Tibial nerve (tissue), 3 donors: ENCODE results near the gene CNDP1.

ENCODE experiments used
- POLR2A ChIP-seq, 2 donors: fragments of 450-650 bp; IDR thresholded peaks; one replicate each; pipeline ENCODE4 v1.6.1; 2017; ENCODE audit warnings: antibody characterized with exemption in 2 of 2, mild to moderate bottlenecking in 2 of 2, moderate library complexity in 2 of 2
- TF ChIP-seq, protein P1 (sequence below), 5 experiments: fragments of 200-600 bp in 3 of 5; fragments of 450-650 bp in 2 of 5; sonication (generic) in 3 of 5; IDR thresholded peaks; one replicate each; pipeline ENCODE4 v1.5.1; 2016 to 2019; ENCODE audit warnings: antibody characterized with exemption in 5 of 5, mild to moderate bottlenecking in 3 of 5, moderate library complexity in 2 of 5

DNA sequence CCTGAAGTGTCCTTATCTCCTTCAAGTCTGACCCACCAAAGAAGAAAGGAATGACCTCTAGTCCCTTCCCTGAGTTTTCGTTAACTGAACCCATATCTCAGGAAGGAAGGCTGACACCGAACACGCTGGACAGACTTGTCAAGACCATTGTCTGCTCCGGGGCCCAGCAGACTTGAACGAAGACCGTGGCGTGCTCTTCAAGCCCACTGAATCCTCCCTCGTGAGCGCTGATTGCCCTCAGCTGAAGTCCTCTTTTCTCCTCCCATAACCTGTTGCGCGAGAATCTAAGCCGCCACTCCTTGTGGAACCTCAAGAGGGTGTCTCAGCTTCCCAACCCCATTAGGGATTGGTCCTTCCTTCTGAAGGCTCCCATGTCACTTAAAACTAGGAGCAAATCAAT lies 634 bp upstream of the CNDP1 start:
- TF ChIP-seq POLR2A (IDR thresholded peaks at IDR 0.05): no peak
- TF ChIP-seq, protein P1, sequence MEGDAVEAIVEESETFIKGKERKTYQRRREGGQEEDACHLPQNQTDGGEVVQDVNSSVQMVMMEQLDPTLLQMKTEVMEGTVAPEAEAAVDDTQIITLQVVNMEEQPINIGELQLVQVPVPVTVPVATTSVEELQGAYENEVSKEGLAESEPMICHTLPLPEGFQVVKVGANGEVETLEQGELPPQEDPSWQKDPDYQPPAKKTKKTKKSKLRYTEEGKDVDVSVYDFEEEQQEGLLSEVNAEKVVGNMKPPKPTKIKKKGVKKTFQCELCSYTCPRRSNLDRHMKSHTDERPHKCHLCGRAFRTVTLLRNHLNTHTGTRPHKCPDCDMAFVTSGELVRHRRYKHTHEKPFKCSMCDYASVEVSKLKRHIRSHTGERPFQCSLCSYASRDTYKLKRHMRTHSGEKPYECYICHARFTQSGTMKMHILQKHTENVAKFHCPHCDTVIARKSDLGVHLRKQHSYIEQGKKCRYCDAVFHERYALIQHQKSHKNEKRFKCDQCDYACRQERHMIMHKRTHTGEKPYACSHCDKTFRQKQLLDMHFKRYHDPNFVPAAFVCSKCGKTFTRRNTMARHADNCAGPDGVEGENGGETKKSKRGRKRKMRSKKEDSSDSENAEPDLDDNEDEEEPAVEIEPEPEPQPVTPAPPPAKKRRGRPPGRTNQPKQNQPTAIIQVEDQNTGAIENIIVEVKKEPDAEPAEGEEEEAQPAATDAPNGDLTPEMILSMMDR (IDR thresholded peaks at IDR 0.05): no peak
